HG03103 (cell line): ENCODE data around the gene FTO.

ENCODE experiments used
- ATAC-seq: cut with Tn5 transposase; IDR thresholded peaks from one replicate; pipeline ENCODE4 v1.9.1; 2021; ENCODE audit warnings: low read depth; ENCODE audit not compliant: unreplicated experiment

Gene FTO

GRCh38 chr16:53848950-53849349, 145.0 kb downstream of the FTO start:
- ATAC-seq: no peak

GRCh38 chr16:53849585-53849984, 145.6 kb downstream of the FTO start:
- ATAC-seq: no peak

- no peak for ATAC-seq
These were observed 146.0 kb downstream of the FTO start for GRCh38 chr16:53849994-53850393.

GRCh38 chr16:53852678-53853077, 148.7 kb downstream of the FTO start:
- ATAC-seq: no peak

- ATAC-seq: no peak
These were observed 151.1 kb downstream of the FTO start for GRCh38 chr16:53855056-53855455.

- no peak for ATAC-seq
These were observed 151.6 kb downstream of the FTO start for GRCh38 chr16:53855511-53855910.

GRCh38 chr16:53859995-53860540, 156.1 kb downstream of the FTO start:
- no peak for ATAC-seq

- ATAC-seq: no peak
These were observed 159.9 kb downstream of the FTO start for GRCh38 chr16:53863861-53864260.

- ATAC-seq: no peak
These were observed 161.0 kb downstream of the FTO start for GRCh38 chr16:53864819-53865493.

- ATAC-seq: peak; percentile 71
These were observed 161.5 kb downstream of the FTO start for GRCh38 chr16:53865494-53865863.

GRCh38 chr16:53866520-53866919, 162.6 kb downstream of the FTO start:
- no peak for ATAC-seq

- ATAC-seq: no peak
These were observed 166.9 kb downstream of the FTO start for GRCh38 chr16:53870831-53871230.

GRCh38 chr16:53872248-53873221, 168.6 kb downstream of the FTO start:
- no peak for ATAC-seq

- ATAC-seq: no peak
These were observed 172.9 kb downstream of the FTO start for GRCh38 chr16:53876811-53877210.

- ATAC-seq: no peak
These were observed 174.3 kb downstream of the FTO start for GRCh38 chr16:53878216-53878615.

- no peak for ATAC-seq
These were observed 177.4 kb downstream of the FTO start for GRCh38 chr16:53881371-53881770.

- no peak for ATAC-seq
These were observed 178.4 kb downstream of the FTO start for GRCh38 chr16:53882310-53882709.

- ATAC-seq: no peak
These were observed 180.8 kb downstream of the FTO start for GRCh38 chr16:53884748-53885147.

GRCh38 chr16:53886482-53887378, 182.8 kb downstream of the FTO start:
- no peak for ATAC-seq

- ATAC-seq: no peak
These were observed 184.3 kb downstream of the FTO start for GRCh38 chr16:53888222-53888621.
